Mesenchymal stem cell (in vitro differentiated cells and primary cell): ENCODE measurements around the gene PAPSS1.
"Not testable (repeated sequence)": the region's sequence is repeated elsewhere in the genome, so short reads cannot be mapped to it uniquely, and the experiment has no call there.

Source experiments
- DNase-seq: peaks from one replicate; pipeline ENCODE4 v3.0.0-alpha.2; 2013
- H2AFZ ChIP-seq: one replicate; pipeline ENCODE4 v1.6.1; 2013; ENCODE audit warnings: low read depth, mild to moderate bottlenecking, control low read depth, inconsistent platforms, low read length, moderate library complexity
- H2AK5ac ChIP-seq: 2 replicates; pipeline ENCODE4 v1.6.1; 2013; ENCODE audit warnings: low read length, moderate library complexity, mild to moderate bottlenecking, inconsistent platforms; ENCODE audit not compliant: severe bottlenecking
- H2BK120ac ChIP-seq: one replicate; pipeline ENCODE4 v1.6.1; 2013; ENCODE audit warnings: low read depth, mild to moderate bottlenecking, inconsistent platforms, low read length, moderate library complexity
- H2BK12ac ChIP-seq, 2 experiments: one replicate each; pipeline ENCODE4 v1.6.1; 2013; ENCODE audit warnings: inconsistent platforms in 2 of 2, low read length in 2 of 2, mild to moderate bottlenecking in 2 of 2, moderate library complexity in 2 of 2, control low read depth in 1 of 2
- H2BK15ac ChIP-seq: one replicate; pipeline ENCODE4 v1.6.1; 2013; ENCODE audit warnings: mild to moderate bottlenecking, low read depth, inconsistent platforms; ENCODE audit not compliant: poor library complexity, severe bottlenecking
- H2BK5ac ChIP-seq: 2 replicates; pipeline ENCODE4 v1.6.1; 2013; ENCODE audit warnings: low read depth, mild to moderate bottlenecking, low read length, control low read depth, inconsistent platforms; ENCODE audit not compliant: poor library complexity, severe bottlenecking
- H3K14ac ChIP-seq, 2 experiments: one replicate each; pipeline ENCODE4 v1.6.1; 2013; ENCODE audit warnings: inconsistent platforms in 2 of 2, low read length in 2 of 2, control low read depth in 1 of 2, mild to moderate bottlenecking in 1 of 2, moderate library complexity in 1 of 2
- H3K18ac ChIP-seq, 2 experiments: one replicate each; pipeline ENCODE4 v1.6.1; 2013; ENCODE audit warnings: inconsistent platforms in 2 of 2, low read length in 2 of 2, control low read depth in 1 of 2, low read depth in 1 of 2, mild to moderate bottlenecking in 1 of 2
- H3K23ac ChIP-seq, 2 experiments: one replicate each; pipeline ENCODE4 v1.6.1; 2013; ENCODE audit warnings: inconsistent platforms in 2 of 2, low read length in 2 of 2, mild to moderate bottlenecking in 2 of 2, moderate library complexity in 2 of 2, control low read depth in 1 of 2
- H3K27ac ChIP-seq: 2 replicates; pipeline ENCODE4 v1.5.1; 2013; ENCODE audit warnings: mild to moderate bottlenecking, moderate library complexity, low read length, control low read depth, inconsistent platforms; ENCODE audit not compliant: poor library complexity, severe bottlenecking
- H3K27me3 ChIP-seq, 2 experiments: 2 replicates each; pipeline versions ENCODE4 v1.6.1 to v1.7.0; 2013; ENCODE audit warnings: low read length in 2 of 2, mild to moderate bottlenecking in 2 of 2, moderate library complexity in 2 of 2, control low read depth in 1 of 2, inconsistent platforms in 1 of 2; ENCODE audit not compliant: control insufficient read depth in 1 of 2, insufficient read depth in 1 of 2
- H3K36me3 ChIP-seq, 2 experiments: 2 replicates each; pipeline versions ENCODE4 v1.6.1 to v1.7.0; 2013; ENCODE audit warnings: low read length in 2 of 2, control low read depth in 1 of 2, inconsistent platforms in 1 of 2, low read depth in 1 of 2, mild to moderate bottlenecking in 1 of 2; ENCODE audit not compliant: insufficient read depth in 2 of 2, control insufficient read depth in 1 of 2
- H3K4ac ChIP-seq, 2 experiments: one replicate each; pipeline ENCODE4 v1.6.1; 2013; ENCODE audit warnings: inconsistent platforms in 2 of 2, low read length in 2 of 2, mild to moderate bottlenecking in 2 of 2, moderate library complexity in 2 of 2, control low read depth in 1 of 2, low read depth in 1 of 2
- H3K4me1 ChIP-seq: 2 replicates; pipeline ENCODE4 v1.6.1; 2013; ENCODE audit warnings: low read depth, low read length, control low read depth; ENCODE audit not compliant: control insufficient read depth, insufficient read depth
- H3K4me2 ChIP-seq: 2 replicates; pipeline ENCODE4 v1.6.1; 2013; ENCODE audit warnings: low read length, mild to moderate bottlenecking, inconsistent platforms; ENCODE audit not compliant: poor library complexity, severe bottlenecking
- H3K4me3 ChIP-seq, 2 experiments: 2 replicates each; pipeline versions ENCODE4 v1.5.1 to v1.7.0; 2013; ENCODE audit warnings: low read length in 2 of 2, mild to moderate bottlenecking in 2 of 2, control low read depth in 1 of 2, low read depth in 1 of 2; ENCODE audit not compliant: insufficient read depth in 1 of 2
- H3K79me1 ChIP-seq: replicated peaks from 2 replicates; pipeline ENCODE4 v1.6.1; 2013; ENCODE audit warnings: mild to moderate bottlenecking, control low read depth, low read length, inconsistent platforms; ENCODE audit not compliant: poor library complexity, severe bottlenecking
- H3K9ac ChIP-seq: 2 replicates; pipeline ENCODE4 v1.7.0; 2013; ENCODE audit warnings: mild to moderate bottlenecking, low read length, moderate library complexity
- H3K9me3 ChIP-seq: 2 replicates; pipeline ENCODE4 v1.7.0; 2013; ENCODE audit warnings: mild to moderate bottlenecking, low read length; ENCODE audit not compliant: control insufficient read depth
- H4K8ac ChIP-seq: one replicate; pipeline ENCODE4 v1.6.1; 2013; ENCODE audit warnings: inconsistent platforms, mild to moderate bottlenecking, low read length, moderate library complexity
- H4K91ac ChIP-seq: one replicate; pipeline ENCODE4 v1.6.1; 2013; ENCODE audit warnings: mild to moderate bottlenecking, low read length, inconsistent platforms
- WGBS: methylation state at CpG from one replicate; pipeline ENCODE4 v1.1.7; 2013; ENCODE audit warnings: mixed read lengths; 5-methylcytosine and 5-hydroxymethylcytosine counted together

Gene PAPSS1

DNA sequence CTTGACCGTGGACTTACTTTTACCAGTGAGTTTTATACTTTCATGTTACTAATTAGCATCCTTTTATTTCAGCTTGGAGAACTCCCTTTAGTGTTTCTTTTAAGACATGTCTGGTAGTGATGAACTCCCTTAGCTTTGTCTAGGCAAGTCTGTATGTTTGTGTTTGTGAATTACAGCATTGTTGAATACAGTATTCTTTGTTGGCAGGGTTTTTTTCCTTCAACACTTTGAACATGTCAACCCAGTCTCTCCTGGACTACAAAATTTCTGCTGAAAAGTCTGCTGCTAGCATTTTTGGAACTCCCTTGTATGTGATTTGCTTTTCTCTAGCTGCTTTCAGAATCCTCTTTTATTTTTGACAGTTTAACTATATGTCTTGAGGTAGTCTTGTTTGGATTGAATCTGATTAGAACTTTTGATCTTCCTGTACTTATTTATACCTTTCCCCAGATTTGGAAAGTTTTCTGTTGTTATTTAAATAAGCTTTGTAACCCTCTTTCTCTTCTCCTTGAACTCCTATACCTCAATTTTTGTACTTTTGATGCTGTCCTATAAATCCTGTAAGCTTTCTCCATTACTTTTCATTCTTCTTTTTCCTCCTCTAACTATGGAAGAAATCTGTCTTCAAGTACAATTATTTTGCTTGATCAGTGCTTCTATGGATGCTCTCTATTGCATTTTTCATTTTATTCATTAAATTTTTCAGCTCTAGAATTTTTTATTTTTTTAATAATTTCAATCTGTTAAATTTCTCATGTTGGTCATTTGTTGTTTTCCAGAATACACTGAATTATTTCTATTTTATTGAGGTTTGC is 14.1 kb downstream of the PAPSS1 start:
- Histone ChIP-seq H3K9me3 (peaks cover 48% of the 10 kb centered on the region), H3K23ac (no peak overlapping the region), H3K27me3 (no peaks in the 10 kb centered on the region), H3K14ac (no peak overlapping the region), H4K91ac (no peak overlapping the region), H2BK12ac (no peak overlapping the region), H3K27ac (no peak overlapping the region), H2BK15ac (no peak overlapping the region), H3K4me3 (peak overlapping the region in 1 of 2 experiments; percentile 5), H3K79me1 (peaks cover 28% of the 10 kb centered on the region), H2AFZ (no peak overlapping the region), H4K8ac (no peak overlapping the region), H3K4ac (no peak overlapping the region), H2BK120ac (no peak overlapping the region), H3K4me1 (peaks cover 4% of the 10 kb centered on the region), H2BK5ac (no peak overlapping the region), H2AK5ac (no peak overlapping the region), H3K9ac (no peak overlapping the region), H3K18ac (no peak overlapping the region), H3K36me3 (peaks cover 1 to 10% of the 10 kb centered on the region in 2 experiments), H3K4me2 (no peak overlapping the region)
- 100% methylated on average over 1 of the region's 1 CpG for WGBS
- DNase-seq, result no peak

DNA sequence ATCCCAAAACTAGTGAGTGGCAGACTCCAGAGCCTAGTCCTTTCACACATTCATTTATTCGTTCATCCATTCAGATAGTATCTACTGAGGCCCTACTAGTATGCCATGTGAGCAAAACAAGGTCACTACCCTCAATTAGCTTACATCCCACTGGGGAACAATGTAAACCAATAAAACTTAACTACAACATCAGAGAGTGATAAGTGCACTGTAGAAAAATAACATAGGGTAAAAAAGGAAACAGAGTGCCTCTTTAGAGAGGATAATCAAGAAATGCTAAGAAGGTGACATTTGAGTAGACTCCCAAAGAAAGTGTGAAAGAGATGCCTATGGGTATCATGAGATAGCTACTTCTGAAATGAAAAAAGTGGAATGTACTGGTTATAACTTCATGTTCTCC is 18.5 kb downstream of the PAPSS1 start:
- no peak overlapping the region for H3K23ac ChIP-seq
- DNase-seq, result no peak

DNA sequence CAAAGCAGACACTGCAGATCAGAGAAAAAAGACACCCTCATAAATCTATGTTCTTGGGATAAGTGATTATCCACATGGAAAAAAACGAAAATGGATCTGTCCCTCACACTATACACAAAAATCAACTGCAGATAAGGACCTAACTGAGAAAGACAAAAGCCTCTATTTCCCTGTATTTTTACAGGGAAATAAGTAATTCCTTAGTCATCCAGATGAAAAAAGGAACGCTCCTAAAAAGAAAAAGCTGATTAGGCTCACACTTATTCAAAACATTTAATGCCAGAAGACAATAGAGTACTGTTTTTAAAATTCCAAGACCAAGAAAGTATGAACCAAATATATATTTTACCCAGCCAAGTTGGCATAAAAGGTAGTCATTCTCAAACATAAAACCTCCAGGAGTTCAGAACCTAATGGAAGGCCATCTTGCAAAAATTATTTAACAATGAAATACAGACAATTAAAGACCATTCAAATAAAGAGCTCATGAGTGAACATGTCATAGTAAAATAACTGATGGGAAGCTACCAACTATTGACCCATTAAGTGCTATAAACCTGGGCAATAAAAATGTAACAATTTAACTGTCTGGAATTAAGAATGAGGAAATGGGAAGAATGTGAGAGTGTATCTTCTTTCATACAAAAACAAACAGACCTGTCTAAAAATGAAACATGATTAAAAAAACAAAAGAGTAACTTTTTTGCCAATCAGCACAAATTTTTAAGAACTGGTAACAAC is 20.4 kb downstream of the PAPSS1 start:
- no peak overlapping the region for H2BK120ac ChIP-seq
- no peak overlapping the region for H3K18ac ChIP-seq
- no peak overlapping the region for H3K27ac ChIP-seq
- no peak overlapping the region for H3K4ac ChIP-seq
- no peak overlapping the region for H2AK5ac ChIP-seq
- H2AFZ ChIP-seq, result no peak overlapping the region
- H4K91ac ChIP-seq, result no peak overlapping the region
- no peaks in the 10 kb centered on the region for H3K4me1 ChIP-seq
- no peak overlapping the region for H3K23ac ChIP-seq
- no peak for DNase-seq
- H3K36me3 ChIP-seq, result peaks cover 4 to 42% of the 10 kb centered on the region in 2 experiments
- H3K27me3 ChIP-seq, result no peaks in the 10 kb centered on the region
- no peak overlapping the region for H2BK5ac ChIP-seq
- no peak overlapping the region for H2BK15ac ChIP-seq
- H4K8ac ChIP-seq, result no peak overlapping the region
- H3K4me3 ChIP-seq, result no peak overlapping the region
- H3K9me3 ChIP-seq, result peaks cover 25% of the 10 kb centered on the region
- H3K14ac ChIP-seq, result no peak overlapping the region
- no peak overlapping the region for H3K9ac ChIP-seq
- peaks cover 19% of the 10 kb centered on the region for H3K79me1 ChIP-seq
- WGBS, result 63% methylated on average over 1 of the region's 2 CpGs
- H2BK12ac ChIP-seq, result no peak overlapping the region
- no peak overlapping the region for H3K4me2 ChIP-seq

More for the DNA sequence above, 18.5 kb downstream of the PAPSS1 start:
- Histone ChIP-seq H3K9me3 (peaks cover 39% of the 10 kb centered on the region), H3K27me3 (no peaks in the 10 kb centered on the region), H3K36me3 (peaks cover under 1 to 36% of the 10 kb centered on the region in 2 experiments), H2BK120ac (no peak overlapping the region), H3K27ac (no peak overlapping the region), H2BK5ac (no peak overlapping the region), H3K18ac (no peak overlapping the region), H4K91ac (no peak overlapping the region), H4K8ac (no peak overlapping the region), H2AFZ (no peak overlapping the region), H3K79me1 (peaks cover 19% of the 10 kb centered on the region), H2BK12ac (no peak overlapping the region), H2BK15ac (no peak overlapping the region), H2AK5ac (no peak overlapping the region), H3K9ac (no peak overlapping the region), H3K4me1 (no peaks in the 10 kb centered on the region), H3K4ac (no peak overlapping the region), H3K4me2 (no peak overlapping the region), H3K4me3 (no peak overlapping the region), H3K14ac (no peak overlapping the region)
- 83% methylated on average over 1 of the region's 1 CpG for WGBS

DNA sequence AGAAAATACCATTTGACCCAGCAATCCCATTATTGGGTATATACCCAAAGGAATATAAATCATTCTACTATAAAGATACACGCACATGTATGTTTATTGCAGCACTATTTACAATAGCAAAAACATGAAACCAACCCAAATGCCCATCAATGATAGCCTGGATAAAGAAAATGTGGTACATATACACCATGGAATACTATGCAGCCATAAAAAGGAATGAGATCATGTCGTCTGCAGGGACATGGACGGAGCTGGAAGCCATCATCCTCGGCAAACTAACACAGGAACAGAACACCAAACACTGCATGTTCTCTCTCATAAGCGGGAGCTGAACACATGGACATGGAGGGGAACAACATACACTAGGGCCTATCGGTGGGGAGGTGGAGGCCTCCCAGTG is 23.8 kb downstream of the PAPSS1 start:
- not testable (repeated sequence) for H4K91ac ChIP-seq, H3K18ac ChIP-seq, H3K27ac ChIP-seq, H3K4me1 ChIP-seq, H3K9me3 ChIP-seq, H3K14ac ChIP-seq, H3K4me2 ChIP-seq, H2AFZ ChIP-seq, H3K23ac ChIP-seq, H4K8ac ChIP-seq, H3K4me3 ChIP-seq, H3K9ac ChIP-seq, H3K27me3 ChIP-seq, DNase-seq, H2BK12ac ChIP-seq, H2BK15ac ChIP-seq, H2AK5ac ChIP-seq, H2BK5ac ChIP-seq, H2BK120ac ChIP-seq, H3K4ac ChIP-seq
- WGBS, result 98% methylated on average over 6 of the region's 6 CpGs
- H3K79me1 ChIP-seq, result peaks cover 24% of the 10 kb centered on the region
- peaks cover 7 to 61% of the 10 kb centered on the region in 2 experiments for H3K36me3 ChIP-seq
